ENCODE results near the gene FHOD3. TPM values are rescaled to one million over a fixed set of nuclear protein-coding genes. Genes with fewer than 3 reads are reported as not detected.

FHOD3 gene
- total and polyA plus RNA-seq, 2 of the 8 experiments (the other 6 are each of a cell fraction or from before 2014, with no cell fraction given) = 9.7 to 10.5 TPM

DNA sequence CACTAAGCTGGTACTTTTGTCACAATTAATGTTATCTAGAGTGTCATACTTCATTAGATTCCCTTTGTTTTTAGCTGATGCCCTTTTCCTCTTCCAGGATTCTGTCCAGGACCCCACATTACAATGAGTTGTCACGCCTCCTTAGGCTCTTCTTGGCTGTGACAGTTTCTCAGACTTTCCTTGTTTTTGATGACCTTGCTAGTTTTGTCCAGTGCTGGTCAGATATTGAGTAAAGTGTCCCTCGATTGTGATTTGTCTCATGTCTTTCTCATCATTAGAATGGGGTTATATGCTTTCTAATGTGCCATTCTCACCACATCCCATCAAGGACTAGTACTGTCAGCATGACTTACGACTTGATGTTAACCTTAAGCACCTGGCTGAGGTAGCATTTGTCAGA, 162.3 kb downstream of the FHOD3 start (continued):
- TF ChIP-seq SUZ12 (IDR thresholded peaks at IDR 0.05; ENCODE audit: low read length) (no peak), KDM4A (IDR thresholded peaks at IDR 0.05; ENCODE audit: low read depth, low read length, severe bottlenecking) (no peak), YY1 (IDR thresholded peaks at IDR 0.05; ENCODE audit: low read depth, low read length) (no peak)
- TF ChIP-seq, protein P1, sequence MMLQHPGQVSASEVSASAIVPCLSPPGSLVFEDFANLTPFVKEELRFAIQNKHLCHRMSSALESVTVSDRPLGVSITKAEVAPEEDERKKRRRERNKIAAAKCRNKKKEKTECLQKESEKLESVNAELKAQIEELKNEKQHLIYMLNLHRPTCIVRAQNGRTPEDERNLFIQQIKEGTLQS (IDR thresholded peaks at IDR 0.05; ENCODE audit: insufficient read depth, low read depth, low read length) = no peak
